HG03095 (cell line): ENCODE measurements around the gene TREH.
"Not testable (repeated sequence)": the region's sequence is repeated elsewhere in the genome, so short reads cannot be mapped to it uniquely, and the experiment has no call there.

Experiments
- ATAC-seq: cut with Tn5 transposase; IDR thresholded peaks from one replicate; pipeline ENCODE4 v1.9.1; 2021; ENCODE audit warnings: moderate library complexity; ENCODE audit not compliant: unreplicated experiment

Gene TREH

GRCh38 chr11:118696673-118697226 is 17.3 kb upstream of the TREH start:
- no peak for ATAC-seq

- ATAC-seq, result no peak
These were observed 15.3 kb upstream of the TREH start for GRCh38 chr11:118694771-118695170.

- ATAC-seq, result no peak
These were observed 14.7 kb upstream of the TREH start for GRCh38 chr11:118694185-118694584.

GRCh38 chr11:118691926-118692830 is 12.7 kb upstream of the TREH start:
- ATAC-seq, result no peak

GRCh38 chr11:118690553-118691304 is 11.3 kb upstream of the TREH start:
- no peak for ATAC-seq

- ATAC-seq, result peak; percentile 80
These were observed 10.6 kb upstream of the TREH start for GRCh38 chr11:118689852-118690552.

GRCh38 chr11:118689503-118689851 is 10.0 kb upstream of the TREH start:
- no peak for ATAC-seq

- ATAC-seq, result no peak
These were observed 9.5 kb upstream of the TREH start for GRCh38 chr11:118688851-118689502.

- not testable (repeated sequence) for ATAC-seq
These were observed 8.9 kb upstream of the TREH start for GRCh38 chr11:118688339-118688738.

- ATAC-seq, result no peak
These were observed 8.5 kb upstream of the TREH start for GRCh38 chr11:118687906-118688305.

- ATAC-seq, result no peak
These were observed 4.7 kb upstream of the TREH start for GRCh38 chr11:118684187-118684586.

GRCh38 chr11:118682939-118683338 is 3.5 kb upstream of the TREH start:
- not testable (repeated sequence) for ATAC-seq

- no peak for ATAC-seq
These were observed 2.9 kb upstream of the TREH start for GRCh38 chr11:118682372-118682771.

- not testable (repeated sequence) for ATAC-seq
These were observed 542 bp downstream of the TREH start for GRCh38 chr11:118678908-118679307.

GRCh38 chr11:118677977-118678376 is 1.5 kb downstream of the TREH start:
- ATAC-seq, result no peak

GRCh38 chr11:118674082-118674435 is 5.4 kb downstream of the TREH start:
- ATAC-seq, result no peak

GRCh38 chr11:118673361-118674081 is 5.9 kb downstream of the TREH start:
- no peak for ATAC-seq

GRCh38 chr11:118672846-118673245 is 6.6 kb downstream of the TREH start:
- no peak for ATAC-seq

- no peak for ATAC-seq
These were observed 8.2 kb downstream of the TREH start for GRCh38 chr11:118671254-118671653.

GRCh38 chr11:118670063-118670462 is 9.4 kb downstream of the TREH start:
- ATAC-seq, result no peak
